A375 (cell line): ENCODE measurements around the gene MYO18B. TPM values are rescaled to one million over a fixed set of nuclear protein-coding genes. Genes with fewer than 3 reads are reported as not detected.

Source experiments
- small RNA-seq: library from RNA; depleted of rRNA; stranded (forward); fragments of <200 nt; gene quantifications from one replicate; pipeline ENCODE3, GENCODE V24; 2014
- total RNA-seq: library from RNA; depleted of rRNA; stranded (reverse); fragments of >200 nt; shearing (Covaris generic); gene quantifications from 2 replicates; pipeline ENCODE4 v1.2.3, GENCODE V29; 2014; rRNA removed

MYO18B gene, protein sequence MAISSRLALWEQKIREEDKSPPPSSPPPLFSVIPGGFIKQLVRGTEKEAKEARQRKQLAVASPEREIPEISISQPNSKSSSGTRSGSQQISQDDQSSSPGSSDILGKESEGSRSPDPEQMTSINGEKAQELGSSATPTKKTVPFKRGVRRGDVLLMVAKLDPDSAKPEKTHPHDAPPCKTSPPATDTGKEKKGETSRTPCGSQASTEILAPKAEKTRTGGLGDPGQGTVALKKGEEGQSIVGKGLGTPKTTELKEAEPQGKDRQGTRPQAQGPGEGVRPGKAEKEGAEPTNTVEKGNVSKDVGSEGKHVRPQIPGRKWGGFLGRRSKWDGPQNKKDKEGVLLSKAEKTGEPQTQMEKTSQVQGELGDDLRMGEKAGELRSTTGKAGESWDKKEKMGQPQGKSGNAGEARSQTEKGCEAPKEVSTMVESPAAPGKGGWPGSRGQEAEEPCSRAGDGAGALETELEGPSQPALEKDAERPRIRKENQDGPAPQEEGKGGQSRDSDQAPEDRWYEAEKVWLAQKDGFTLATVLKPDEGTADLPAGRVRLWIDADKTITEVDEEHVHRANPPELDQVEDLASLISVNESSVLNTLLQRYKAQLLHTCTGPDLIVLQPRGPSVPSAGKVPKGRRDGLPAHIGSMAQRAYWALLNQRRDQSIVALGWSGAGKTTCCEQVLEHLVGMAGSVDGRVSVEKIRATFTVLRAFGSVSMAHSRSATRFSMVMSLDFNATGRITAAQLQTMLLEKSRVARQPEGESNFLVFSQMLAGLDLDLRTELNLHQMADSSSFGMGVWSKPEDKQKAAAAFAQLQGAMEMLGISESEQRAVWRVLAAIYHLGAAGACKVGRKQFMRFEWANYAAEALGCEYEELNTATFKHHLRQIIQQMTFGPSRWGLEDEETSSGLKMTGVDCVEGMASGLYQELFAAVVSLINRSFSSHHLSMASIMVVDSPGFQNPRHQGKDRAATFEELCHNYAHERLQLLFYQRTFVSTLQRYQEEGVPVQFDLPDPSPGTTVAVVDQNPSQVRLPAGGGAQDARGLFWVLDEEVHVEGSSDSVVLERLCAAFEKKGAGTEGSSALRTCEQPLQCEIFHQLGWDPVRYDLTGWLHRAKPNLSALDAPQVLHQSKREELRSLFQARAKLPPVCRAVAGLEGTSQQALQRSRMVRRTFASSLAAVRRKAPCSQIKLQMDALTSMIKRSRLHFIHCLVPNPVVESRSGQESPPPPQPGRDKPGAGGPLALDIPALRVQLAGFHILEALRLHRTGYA (N-terminal part only)
- total RNA-seq, result 0.03 and 0.15 TPM in 2 replicates

DNA sequence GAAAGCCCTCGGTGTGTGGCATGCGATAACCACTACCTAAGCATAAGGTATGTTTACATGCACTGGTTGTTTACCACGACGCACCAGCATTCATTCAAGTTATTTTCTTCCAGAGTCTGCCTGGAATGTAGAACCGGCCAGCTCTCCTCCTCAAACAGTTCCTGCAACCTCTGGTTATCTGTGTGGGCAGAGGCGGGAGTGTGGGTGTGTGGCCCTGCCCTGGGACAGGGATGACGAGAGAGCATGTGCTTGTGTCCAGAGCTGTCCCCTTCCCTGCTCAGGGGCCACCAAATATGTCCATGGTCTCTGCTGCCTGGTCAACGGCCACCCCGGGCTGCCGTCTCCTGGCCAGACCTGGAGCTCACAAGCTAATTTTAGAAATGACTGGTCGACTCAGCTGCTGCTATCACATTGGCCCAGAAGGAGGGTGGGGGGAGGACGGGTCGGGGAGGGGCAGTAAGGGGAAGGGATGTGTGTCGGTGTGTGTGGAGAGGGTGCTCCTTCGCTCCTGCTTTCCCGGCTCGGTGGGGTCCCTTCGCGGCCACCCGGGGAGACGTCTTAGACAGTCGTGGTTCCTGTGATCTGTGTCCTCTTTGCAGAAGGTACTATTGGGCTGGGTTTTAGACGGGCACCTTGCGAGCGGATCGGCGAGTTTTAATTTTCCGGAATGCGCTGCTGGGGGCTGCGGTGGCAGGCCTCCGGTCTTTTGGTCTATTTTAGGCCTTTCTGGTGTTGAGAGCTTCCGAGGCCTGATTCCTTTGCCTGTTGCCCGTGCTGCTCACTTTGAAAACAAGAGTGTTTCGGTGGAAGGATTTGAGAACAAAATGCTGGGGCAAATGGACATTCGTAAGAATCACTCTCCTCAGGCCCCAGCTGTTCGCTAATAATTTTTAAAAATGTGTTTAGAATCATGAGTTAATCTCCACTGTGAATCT lies at the start of gene MYO18B:
Gene MYO18B, plus strand, starts transcription at position 497 of the 935 bp plus-strand sequence. CDS start 18,905 bp downstream, outside the sequence.

Small RNA genes lying within 50 kb of the gene (small RNA-seq; reads per million reads assigned to genes)
- gene RN7SKP169, result not detected
- 0.21 reads per million for gene RNA5SP494
- not detected for gene Z98949.2

Other genes starting within 250 kb of the MYO18B start
- gene GRK3, start 177.5 kb upstream of the MYO18B start, total RNA-seq, result 0.60 and 1.6 TPM in 2 replicates